GM12873 (cell line): Measurements from ENCODE around the gene DAPL1.

Source experiments
- CTCF ChIP-seq: IDR thresholded peaks from 2 replicates; pipeline ENCODE4 v1.5.1; 2012; ENCODE audit warnings: low read depth, mild to moderate bottlenecking, moderate library complexity, low read length, control low read depth; ENCODE audit not compliant: insufficient read depth; ENCODE audit errors: missing control alignments

Gene DAPL1

GRCh38 chr2:158766524-158766923, 28.6 kb upstream of the DAPL1 start:
- no peak for TF ChIP-seq CTCF

- no peak for TF ChIP-seq CTCF
Observed at GRCh38 chr2:158772306-158773078, 22.6 kb upstream of the DAPL1 start.

GRCh38 chr2:158773121-158773520, 22.0 kb upstream of the DAPL1 start:
- no peak for TF ChIP-seq CTCF

GRCh38 chr2:158774681-158775080, 20.4 kb upstream of the DAPL1 start:
- TF ChIP-seq CTCF, result no peak

- no peak for TF ChIP-seq CTCF
Observed at GRCh38 chr2:158775273-158776027, 19.7 kb upstream of the DAPL1 start.

- TF ChIP-seq CTCF, result no peak
Observed at GRCh38 chr2:158776231-158776630, 18.9 kb upstream of the DAPL1 start.

- no peak for TF ChIP-seq CTCF
Observed at GRCh38 chr2:158777077-158777476, 18.0 kb upstream of the DAPL1 start.
